Stimulated activated CD4-positive, alpha-beta T cell treated with anti-CD3 and anti-CD28 coated beads, Interleukin-1b, Interleukin-23, amount 100 ng/mL, for 4 hours (primary cell): Measurements from ENCODE around the gene COMTD1.

Experiments used
- DNase-seq, 2 donors: peaks; one replicate each; pipeline ENCODE4 v3.0.0-alpha.2; 2020; ENCODE audit warnings: low read depth in 2 of 2

Gene COMTD1

DNA sequence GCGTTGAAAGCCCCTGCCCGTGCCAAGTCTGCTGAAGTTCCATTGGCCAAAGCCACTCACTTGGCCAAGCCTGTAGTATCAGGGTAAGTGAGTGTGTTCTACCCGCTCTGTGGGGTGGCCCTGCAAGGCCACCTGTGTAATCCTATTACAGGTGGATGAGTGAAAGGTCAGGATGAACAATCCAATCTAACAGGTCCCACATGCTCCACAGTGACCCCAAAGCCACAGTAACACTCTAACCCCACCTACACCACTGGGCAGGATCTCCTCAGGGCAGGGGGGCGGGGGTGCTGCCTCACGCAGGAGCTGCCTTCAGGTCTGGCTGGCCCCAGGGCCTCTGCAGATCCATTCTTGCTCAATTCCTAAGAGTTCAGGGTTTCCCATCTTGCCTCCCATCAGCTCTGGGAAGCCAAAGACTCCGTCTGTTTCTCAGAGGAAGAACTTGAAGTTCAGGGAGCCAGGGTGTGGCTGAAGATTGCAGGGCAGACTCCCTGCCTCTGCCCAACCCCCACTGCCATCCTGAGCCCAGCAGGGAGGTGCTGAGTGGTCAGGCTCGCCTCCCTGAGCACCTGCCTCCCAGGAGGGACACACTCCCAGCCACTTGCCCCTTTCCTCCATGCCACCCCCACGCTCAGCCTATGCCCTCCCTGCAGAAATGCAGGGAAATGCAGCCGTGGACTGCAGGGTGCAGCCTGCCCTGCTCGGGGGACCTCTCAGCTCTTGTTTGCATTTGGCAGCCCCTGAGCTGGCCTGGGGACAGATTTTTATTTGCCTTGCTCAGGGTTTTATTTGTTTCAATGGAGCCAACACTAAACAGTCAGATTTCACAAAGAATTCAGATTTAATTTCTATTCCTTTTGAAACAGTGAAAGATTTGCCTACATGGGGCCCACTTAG, 9.8 kb upstream of the COMTD1 start:
- DNase-seq, result no peak

- no peak for DNase-seq
These were observed 9.0 kb upstream of the COMTD1 start for GRCh38 chr10:75244487-75245353.

- DNase-seq, result no peak
These were observed 7.7 kb upstream of the COMTD1 start for GRCh38 chr10:75243426-75243825.

DNA sequence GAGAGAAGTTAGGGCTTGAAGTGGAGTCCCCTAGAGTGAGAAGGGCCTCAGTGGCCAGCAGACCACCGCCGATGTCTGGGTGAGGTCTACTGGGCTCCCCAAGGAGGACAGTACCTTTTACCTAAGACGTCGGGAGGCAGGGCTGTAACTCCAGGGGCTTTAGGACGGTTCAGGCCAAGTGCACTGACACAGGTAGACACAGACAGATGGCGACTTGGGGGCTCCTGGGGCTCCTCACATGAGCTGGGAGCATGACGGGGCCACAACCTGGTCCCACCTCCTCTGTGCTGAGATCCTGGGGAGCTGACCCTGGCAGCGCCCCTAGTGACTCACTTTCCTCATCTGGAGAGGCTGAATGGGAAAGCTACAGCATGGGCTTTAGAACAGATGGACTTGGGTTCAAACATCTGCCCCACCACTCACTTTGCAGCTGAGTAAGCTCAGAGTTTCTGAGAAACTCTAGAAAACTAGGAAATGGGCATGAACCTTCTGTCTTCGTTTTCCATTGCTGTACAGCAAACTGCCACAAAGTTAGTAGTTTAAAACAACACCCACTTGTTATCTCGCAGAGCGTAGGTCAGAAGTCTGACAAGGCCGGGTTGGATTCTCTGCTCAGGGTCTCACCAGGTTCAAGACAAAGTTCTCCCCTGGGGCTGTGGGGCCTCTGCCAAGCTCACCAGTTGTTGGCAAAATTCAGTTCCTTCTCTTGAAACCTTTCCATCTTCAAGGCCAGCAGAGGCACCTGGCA, 4.7 kb upstream of the COMTD1 start:
- no peak for DNase-seq

GRCh38 chr10:75239096-75239790, 3.5 kb upstream of the COMTD1 start:
- no peak for DNase-seq

DNA sequence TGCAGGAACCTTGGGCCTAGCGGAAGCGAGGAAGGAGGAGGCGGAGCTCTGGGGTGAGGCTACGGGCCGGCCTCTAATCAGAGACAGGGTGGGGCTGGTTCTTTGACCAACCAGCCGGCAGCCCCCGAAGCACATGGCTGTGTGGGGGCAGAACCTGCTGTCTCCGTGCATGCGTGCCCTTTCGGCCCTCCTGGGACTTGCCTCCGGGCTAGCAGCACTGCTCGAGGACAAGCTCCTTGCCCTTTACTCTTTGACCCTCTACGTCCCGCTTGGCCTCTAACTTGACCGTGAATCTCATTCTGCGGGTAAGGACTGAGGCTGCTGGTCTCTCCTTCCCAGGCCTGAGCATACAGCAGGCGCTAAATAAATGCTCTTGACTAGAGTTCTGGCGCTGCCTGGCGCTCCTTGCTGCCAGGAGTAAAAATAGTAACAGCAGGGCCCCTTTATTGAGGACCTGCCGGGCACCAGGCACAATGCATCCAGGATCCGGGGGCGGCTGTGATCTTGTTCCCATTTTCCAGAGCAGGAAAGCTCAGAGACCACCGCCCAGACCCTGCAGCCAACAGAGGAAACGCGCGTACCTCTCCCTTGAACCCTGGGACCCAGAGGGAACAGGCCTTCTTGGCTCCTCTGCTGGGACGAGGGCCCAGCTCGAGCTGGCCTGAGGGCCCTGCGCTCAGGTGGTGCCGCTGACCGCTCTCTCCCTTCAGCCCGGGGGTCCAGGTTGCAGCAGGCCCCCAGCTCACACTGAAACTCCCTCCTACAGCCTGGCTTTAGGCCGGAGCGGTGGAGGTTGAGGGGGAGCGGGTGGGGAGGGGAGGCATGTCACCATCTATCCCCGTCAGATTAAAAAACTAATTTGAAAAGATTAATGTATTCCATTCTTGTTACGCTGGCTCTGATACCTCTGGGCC, 2.7 kb upstream of the COMTD1 start:
- DNase-seq, result no peak

DNA sequence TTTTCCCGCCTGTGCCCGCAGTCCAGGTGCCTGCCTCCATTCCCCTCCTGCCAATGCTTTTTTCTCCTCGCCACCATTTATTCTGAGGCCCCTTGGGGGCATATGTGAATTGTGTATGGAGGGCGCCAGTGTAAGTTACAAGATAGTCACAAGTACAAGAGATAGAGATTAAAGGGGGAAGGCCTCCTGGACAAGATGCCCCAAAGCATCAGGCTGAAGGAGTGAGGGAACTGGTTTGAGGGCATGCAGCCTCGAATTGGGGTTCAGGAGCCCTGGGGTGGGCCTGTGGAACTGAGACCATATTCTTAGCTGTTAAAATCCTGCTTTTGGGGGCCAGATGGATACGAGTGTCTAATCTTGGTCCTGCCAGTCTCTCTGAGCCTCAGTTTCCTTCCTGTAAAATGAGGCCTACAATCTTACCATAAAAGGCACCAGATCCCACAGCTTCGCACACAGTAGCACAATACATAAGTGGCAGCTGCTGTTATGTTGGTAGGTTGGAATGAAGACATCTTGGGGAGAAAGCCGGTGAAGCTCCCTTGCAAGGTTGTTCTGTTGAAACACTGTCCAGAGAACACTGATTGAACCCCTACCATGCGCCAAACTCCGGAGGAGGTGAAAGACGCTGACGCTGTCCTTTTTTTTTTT, 545 bp upstream of the COMTD1 start:
- DNase-seq, result no peak

GRCh38 chr10:75234683-75235374, 928 bp downstream of the COMTD1 start:
- peak in 1 of 2 donors; percentile 15 for DNase-seq

GRCh38 chr10:75234017-75234682, 1.6 kb downstream of the COMTD1 start:
- DNase-seq, result peak; percentile 98 to 99

GRCh38 chr10:75233444-75234016, 2.2 kb downstream of the COMTD1 start:
- DNase-seq, result no peak

DNA sequence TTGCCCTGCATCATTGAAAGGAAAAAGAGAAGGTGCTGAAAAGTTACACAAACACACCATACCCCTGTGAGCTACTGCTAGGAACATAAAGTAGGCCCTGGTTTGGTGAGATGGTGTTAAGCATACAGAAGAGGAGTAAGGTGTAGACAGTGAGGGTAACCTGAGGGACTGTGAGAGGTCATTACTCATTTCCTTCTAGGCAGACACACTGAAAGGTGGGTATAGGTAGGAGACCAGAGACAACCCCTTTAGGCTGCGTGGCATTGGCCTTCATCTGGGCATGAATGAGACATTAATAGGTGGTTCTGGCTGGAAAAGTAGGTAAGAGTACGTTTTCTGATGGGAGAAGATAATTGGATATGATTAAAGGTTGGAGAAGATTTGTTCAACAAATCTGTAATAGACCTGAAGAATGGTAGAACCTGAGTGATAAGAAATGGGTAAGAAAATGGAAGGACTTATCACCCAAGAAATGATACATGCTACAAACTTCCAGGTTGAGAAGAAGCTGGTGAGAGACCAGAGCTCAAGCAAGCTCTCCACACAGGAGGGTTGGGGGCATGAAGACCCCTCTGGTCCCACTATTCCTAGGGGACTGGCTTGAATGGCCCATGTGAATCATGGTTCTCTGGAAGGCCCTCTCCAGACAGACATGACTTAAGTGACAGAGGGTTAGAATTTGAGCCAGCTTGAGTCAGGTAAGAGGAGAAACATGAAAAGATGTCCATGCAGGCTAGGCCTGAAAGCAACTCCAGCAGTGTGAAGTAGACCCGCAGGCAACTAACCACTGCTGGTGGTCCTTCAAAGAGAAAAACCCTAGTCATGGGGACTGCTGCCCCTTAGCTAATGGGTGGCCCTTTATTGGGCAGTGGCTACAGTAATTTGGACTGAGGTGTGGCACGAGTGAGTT, 3.8 kb downstream of the COMTD1 start:
- no peak for DNase-seq

DNA sequence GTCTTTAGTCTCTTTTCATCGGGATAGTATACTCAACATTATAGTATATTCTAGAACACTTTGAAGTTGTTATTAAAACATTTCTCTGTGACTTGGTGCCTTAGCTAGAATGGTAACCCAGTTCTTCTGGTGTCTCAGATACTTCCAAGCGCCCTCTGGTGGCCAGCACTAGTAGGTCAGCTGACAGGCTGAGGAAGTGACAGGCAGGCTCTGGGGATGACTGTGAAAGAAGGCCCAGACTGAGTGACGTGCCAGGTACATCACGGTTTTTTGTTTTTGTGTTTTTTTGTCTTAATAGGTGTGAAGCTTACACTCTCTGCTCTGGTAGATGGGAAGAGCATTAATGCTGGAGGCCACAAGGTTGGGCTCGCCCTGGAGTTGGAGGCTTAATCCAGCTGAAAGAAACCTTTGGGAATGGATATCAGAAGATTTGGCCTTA, 5.1 kb downstream of the COMTD1 start:
- DNase-seq, result peak; percentile 91

DNA sequence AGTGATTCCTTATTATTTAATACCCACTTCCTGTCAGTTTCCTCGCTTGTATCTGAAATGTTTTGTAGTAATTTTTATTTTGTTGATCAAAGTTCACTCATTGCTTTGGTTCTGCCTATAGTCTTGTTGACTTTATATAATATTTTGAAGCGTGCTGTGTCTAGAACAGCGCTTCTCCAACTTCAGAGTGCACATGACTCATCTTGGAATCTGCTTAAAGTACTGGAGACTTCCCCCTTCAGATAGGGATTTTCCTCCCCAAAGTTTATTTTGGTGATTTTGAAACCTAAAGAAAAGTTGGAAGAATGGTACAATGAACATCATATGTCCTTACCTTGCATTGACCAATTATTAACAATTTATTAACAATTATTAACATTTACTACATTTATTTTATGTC, 5.8 kb downstream of the COMTD1 start:
- no peak for DNase-seq

DNA sequence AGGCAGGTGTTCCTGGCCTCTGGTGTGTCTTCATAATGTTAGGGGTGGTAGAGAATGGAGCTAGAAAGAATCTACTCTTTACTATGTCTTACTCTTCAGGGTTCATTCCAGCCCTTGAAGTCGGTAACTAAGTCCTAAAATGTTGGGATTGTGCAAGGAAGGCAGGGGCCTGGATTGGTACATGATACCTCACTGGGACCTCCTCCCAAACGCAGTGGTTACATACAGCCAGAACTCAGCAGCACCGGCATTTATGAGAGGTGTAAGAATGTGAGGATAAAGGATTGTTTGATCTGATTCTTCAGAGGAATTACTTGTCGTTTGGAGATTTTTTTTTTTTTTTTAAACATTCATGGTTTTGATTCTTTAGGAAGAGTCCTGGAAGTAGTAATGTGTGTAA, 6.9 kb downstream of the COMTD1 start:
- no peak for DNase-seq

- no peak for DNase-seq
These were observed 7.5 kb downstream of the COMTD1 start for GRCh38 chr10:75228278-75228677.

- DNase-seq, result no peak
These were observed 9.1 kb downstream of the COMTD1 start for GRCh38 chr10:75226656-75227055.

GRCh38 chr10:75226095-75226494, 9.7 kb downstream of the COMTD1 start:
- DNase-seq, result no peak
